ENCODE results near the gene FAM131A.

DNA sequence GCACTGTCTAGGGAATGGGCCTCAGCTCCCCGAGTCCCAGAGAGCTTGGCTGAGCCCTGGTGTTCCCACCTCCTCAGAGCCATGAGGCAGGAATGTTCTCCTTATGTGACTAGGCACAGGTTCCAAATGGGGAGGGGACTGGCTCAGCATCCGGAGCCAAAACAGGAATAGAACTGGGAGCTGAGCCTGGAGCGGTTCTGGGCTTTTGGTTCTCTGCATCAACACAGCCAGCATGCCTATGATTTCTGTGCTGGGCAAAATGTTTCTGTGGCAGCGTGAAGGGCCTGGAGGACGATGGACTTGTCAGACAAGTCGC is at the start of gene FAM131A:
- TF ChIP-seq ZNF274 (IDR thresholded peaks at IDR 0.05; ENCODE audit: low read depth, low read length) (no peak), SUZ12 (IDR thresholded peaks at IDR 0.05; ENCODE audit: extremely low read depth, insufficient read depth, insufficient read length) (no peak)

All from NT2/D1 (cell line).